ENCODE data around the gene MAGI1.
"Not testable (repeated sequence)": the region's sequence is repeated elsewhere in the genome, so short reads cannot be mapped to it uniquely, and the experiment has no call there.

Gene MAGI1

DNA sequence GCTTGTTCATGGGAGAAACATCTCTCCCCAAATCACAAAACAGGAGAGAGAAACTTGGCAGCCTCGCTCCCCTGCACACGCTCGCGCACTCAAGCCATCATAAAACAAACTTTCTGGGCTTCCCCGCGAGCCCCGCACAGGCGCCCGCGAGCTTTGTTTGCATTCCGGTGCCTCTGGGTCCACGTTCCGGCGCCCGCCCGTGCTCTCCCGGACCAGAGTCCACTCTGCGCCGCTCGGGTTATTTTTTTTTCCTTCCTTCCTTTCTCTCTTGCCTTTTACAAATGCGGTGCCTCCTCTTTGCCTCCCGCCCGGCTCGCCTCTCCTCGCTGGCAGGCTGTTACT lies 363 bp downstream of the MAGI1 start:
- DNase-seq (ENCODE audit: low read depth): no peak

DNA sequence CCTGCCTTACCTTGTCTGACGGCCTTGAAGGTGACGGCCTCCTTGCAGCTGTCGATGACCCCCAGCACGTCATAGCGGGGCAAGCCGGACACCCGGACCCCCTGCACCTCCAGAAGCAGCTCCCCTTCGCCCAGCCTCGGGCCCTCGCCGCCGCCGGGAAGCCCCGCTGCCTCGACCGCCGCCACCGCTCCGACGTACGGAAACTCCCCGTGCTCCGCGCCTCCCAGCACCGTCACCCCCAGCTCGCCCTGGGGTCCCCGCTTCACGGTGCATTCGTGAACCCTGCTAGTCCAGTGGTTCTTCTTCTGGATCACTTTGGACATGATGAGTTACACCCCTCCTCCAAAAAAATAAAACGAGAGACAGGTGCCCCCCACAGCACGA lies 740 bp downstream of the MAGI1 start:
- no peak for DNase-seq (ENCODE audit: low read depth)

DNA sequence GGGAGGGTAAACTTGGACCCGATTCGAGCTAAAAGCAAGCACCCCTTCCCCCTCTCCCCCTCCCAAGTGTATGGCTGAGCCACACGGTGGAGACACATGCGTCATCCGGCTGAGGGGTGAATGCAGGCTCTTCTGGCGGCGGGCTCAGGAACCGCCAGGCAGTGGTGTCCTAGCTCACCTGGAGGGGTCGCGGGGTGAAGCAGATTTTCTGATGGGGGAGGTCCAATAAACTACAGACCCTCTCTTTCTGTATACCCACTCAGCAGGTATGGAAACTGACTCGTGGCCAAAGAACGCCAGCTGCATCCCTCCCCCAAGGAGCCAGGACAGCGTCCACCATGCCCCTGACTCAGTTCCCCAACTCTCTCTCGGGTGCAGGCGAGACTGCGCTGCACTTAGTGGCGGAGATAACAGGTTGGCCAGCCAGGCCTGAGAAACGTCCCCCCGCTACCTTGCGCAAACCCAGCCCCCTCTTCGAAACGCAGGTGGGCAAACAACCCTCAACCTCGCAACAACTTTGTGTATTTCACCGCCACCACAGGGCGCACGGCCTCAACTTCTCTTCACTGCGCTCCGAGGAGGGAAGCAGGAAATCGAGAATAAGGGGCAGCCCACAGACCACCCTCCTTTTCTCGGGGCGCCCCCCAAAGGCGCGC lies 1.3 kb downstream of the MAGI1 start:
- no peak for DNase-seq (ENCODE audit: low read depth)

DNA sequence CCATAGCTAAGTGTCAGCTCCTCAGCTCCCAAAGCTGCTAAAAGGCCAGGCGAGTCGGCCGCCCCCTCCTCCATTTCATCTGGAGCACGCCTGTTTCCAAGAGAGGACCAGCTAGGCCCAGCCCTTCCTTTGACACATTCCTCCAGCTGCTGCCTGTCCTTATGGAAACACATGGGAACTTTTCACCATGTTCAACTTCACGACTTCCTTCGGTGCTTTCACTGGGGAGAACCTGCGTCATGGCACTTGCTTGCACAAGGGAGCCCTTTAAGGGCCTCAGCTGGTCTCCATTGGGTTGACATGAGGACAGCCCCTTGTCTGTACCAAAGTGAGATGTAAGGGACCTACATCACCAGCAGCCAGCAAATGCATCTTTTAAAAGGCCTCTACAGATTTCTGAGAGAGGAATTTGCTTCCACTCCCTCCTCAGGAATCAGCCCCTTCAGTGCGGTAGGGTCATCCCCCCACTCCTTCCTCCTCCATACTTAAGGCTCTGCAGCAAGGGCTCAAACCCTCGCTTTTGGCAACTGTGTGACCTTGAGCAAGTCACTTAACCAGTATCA lies 2.1 kb downstream of the MAGI1 start:
- no peak for DNase-seq (ENCODE audit: low read depth)

DNA sequence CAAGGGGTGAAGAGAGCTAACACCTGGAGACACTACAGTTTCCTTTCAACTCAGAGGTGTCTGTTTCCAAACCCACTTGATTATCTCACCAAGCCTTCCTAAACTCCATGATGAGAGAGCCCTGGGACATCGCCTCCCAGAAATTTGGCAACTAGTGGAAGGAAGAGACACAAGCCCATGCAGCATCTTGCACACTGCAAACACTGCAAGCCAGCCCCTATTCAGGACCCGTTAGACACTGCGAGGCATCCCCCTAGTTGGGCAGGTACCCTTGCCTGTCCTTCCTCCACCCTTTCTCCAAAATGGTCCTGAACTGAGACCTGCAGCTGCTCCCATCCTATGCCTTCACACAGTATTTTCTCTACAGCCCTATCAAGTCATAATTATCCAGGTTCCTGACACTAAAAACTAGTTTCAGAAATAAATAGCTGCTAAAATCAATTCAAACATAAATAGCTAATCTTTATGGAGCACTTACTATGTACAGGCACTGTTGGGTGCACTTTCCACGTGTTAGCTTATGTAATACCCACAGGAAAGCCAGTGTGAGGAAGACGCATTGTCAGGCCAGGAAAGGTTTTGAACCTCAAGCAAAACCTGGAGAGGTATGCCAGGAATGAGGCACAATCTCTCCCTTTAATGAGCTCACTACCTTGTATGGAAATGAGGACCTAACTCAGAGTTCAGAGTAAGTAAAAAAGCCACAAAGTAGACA lies 2.8 kb downstream of the MAGI1 start:
- DNase-seq (ENCODE audit: low read depth): no peak

DNA sequence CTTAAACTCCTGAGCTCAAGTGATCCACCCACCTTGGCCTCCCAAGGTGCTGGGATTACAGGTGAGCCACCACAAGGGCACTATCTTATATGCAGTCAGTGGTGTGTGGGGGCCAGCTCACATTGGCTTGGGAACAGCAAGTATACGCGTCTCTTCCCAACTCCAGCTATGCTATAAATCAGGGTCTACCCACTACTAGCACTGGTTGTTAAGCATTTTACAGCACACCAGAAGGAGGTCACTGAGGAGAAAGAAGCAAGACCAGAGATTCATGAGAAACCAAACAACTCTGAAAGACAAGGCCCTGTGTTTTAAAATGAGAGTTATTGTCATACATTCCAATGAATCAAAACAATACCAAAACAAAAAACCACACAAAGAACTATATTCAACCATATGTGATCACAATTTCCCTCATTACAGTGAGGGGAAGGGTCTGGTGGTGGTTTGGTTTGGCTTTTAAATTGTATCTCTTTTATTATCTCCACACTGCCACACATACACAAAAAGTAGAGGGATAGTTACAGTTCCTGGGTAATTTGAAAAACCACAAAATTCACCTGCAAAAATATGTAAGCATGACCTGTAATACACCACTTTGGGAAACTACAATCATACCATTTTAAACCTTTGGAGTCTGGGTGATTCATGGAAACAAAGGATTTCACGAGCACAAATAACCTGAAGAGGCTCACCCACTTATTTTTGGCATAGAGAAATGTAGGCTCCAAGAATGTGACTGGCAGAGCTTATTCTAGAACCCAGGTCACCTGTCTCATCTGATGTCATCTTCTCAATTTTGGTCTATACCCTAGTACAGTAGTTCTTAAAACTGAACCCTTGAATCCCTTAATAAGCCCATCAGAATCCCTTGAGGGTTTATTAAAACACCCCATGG lies 5.2 kb downstream of the MAGI1 start:
- no peak for DNase-seq (ENCODE audit: low read depth)

DNA sequence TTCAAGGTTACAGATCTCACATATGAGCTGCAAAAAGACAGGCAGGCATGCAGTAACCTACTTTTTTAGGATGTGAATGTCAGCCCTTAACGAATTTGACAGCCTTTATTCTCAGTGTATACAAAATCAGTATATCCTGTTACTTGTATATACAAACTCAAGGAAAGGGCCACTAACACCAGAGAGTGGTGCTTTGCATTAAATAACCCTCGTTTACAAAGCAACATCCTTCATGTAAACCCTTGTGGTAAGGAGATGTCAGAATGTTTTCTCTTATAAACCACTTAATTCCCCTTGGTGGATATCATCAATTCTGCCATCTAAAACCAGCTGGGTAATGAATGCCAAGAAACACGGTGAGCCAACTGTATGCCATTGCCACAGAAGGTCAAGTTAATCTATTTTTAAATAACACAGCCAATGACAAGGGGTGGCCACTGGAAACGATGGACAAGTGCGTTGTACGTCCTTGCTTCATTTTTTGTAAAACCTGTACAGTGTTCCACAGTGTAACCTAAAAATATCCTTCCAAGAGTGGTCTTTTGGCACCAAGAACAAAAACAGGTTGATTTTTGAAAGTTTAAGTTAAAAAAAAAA lies 7.5 kb downstream of the MAGI1 start:
- no peak for DNase-seq (ENCODE audit: low read depth)

DNA sequence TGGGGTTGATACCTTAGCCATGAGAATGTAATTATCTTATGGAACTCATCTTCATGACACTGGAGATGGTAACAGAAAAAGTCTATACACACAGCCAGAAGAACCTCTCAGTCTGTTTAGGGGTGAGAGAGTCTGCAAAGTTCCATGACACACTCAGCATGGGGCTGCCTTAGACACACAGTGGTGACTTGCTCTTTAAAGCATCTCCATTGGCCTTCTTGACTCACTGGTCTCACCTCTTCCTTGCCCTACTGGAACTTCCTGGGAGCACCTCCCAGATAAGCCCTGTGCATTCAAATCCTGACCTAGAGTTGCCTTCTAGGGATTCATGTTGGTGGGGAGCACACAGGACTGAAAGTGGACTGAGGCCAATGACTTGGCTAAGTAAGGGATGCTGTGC lies 9.3 kb downstream of the MAGI1 start:
- no peak for DNase-seq (ENCODE audit: low read depth)

DNA sequence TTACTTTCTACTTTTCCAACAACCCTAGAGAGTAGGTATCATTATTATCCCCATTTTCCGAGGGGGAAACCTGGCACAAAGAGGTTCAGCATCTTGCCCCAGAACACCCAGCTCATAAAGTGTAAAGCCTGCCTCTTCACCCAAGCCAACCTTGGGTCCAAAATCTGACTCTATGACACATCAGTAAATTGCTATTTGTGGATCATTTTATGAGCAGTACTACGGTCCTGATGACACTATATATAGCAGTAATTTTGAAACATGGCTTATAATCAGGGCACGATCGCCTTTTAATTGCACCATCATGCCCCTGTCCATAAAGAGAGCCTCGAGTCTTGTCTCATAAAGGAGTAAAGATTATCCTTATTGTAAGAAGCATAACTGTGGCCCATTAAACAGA lies 9.7 kb downstream of the MAGI1 start:
- DNase-seq (ENCODE audit: low read depth): no peak

DNA sequence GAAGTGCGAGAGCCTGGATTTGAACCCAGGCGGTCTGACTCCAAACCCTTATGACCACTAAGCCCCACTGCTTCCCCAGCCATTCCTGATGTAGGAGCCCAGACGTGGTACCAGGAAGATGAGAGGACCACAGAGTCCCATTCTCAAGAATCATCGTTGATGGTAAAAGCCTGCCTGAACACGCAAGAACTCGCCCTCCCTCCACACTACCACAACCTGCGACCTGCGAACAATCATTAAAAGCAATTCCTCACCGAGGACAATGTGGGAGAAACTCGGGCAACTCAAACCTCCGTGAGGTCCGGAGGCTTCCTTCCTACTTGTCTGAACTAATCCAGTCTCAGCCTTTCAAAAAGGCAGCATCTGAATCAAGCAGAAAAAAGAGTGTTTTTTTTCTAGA lies 10.3 kb downstream of the MAGI1 start:
- DNase-seq (ENCODE audit: low read depth): no peak

DNA sequence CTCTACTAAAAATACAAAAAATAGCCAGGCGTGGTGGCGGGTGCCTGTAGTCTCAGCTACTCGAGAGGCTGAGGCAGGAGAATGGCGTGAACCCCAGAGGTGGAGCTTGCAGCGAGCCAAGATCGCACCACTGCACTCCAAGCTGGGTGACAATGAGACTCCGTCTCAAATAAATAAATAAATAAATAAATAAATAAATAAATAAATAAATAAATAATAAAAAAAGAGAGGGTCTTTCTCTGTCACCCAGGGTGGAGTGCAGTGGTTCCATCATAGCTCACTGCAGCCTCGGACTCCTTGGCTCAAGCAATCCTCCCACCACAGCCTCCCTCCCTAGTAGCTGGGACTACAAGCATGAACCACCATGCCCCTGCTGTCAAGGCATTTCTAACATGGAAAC lies 11.6 kb downstream of the MAGI1 start:
- not testable (repeated sequence) for DNase-seq (ENCODE audit: low read depth)

DNA sequence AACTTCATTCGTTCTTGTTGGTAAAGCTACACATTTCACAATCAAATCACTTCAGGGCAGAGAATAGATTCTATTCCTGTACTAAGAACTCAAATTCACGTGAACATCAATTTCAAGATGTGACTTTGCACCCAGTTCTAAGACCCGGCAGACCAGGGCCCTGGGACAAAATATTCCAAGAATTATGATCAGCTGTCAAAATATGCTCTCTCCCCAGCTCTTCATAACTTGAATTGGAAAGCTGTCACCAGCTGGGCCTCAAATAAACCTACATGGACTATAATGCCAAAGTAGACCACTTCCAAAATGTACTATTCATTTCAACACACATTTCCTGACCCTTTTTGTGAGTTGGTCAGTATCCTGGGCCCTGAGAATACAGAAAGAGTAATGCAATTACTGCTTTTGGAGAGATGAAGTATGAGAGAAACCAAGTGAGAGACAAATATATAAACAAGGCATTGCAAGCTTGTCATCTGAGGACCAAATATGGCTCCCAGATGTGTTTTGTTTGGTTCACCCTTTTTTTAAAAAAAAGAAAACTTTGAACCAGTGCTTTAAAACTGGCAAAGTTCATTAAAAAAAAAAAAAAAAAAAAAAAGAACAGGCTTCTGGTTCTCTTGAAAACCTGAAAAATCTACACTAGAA lies 14.9 kb downstream of the MAGI1 start:
- DNase-seq (ENCODE audit: low read depth): no peak

DNA sequence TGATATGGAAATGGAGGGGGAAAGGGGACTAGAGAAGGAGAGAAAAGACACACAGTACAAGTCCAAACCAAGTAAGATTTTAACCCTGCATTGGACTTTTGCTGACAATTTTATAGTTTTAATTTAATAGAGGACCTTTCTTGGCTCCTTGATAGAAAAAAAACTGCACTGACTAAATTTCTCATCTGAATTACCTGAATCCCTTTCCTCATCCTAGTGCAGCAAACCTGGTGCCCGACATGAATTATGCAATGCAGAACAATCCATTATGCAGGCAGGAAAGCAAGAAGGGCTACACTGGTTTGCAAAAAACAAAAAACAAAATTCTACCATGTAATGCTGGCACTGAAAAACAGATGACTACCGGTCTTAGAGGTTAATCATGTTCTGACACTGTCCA lies 15.5 kb downstream of the MAGI1 start:
- no peak for DNase-seq (ENCODE audit: low read depth)

DNA sequence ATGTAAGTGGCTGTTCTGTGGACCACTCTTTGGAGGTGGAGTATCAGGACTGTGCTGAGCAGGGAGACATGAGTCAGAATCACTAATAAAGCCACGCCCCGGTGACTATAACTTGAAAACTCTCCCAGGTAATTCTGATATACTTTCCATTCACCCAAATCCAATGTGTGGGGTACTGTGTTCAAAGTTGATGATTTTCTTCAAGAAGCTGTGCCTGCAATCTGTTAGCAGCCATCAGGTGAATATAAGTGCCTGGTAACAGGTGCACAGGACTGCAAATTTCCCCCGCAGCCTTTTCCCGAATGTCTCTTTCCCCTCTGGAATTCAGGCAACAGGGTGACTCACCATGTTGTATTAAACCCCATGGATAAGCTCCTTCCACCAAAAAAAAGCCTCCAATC lies 17.0 kb downstream of the MAGI1 start:
- DNase-seq (ENCODE audit: low read depth): no peak

DNA sequence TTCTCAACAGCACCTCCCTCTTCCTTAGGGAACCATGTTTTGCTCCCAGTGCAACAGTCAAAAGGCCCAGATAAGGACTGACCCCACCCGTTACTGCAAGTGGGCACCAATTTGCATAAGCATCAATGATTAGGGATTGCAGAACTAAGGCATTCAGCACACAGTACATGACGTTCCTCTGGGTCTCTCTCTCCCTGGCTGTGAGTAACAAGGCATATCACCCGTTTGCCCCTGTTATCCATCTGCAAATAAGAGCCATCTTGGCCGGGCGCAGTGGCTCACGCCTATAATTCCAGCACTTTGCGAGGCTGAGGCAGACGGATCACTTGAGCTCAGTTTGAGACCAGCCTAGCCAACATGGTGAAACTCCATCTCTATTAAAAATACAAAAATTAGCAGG lies 18.8 kb downstream of the MAGI1 start:
- no peak for DNase-seq (ENCODE audit: low read depth)

DNA sequence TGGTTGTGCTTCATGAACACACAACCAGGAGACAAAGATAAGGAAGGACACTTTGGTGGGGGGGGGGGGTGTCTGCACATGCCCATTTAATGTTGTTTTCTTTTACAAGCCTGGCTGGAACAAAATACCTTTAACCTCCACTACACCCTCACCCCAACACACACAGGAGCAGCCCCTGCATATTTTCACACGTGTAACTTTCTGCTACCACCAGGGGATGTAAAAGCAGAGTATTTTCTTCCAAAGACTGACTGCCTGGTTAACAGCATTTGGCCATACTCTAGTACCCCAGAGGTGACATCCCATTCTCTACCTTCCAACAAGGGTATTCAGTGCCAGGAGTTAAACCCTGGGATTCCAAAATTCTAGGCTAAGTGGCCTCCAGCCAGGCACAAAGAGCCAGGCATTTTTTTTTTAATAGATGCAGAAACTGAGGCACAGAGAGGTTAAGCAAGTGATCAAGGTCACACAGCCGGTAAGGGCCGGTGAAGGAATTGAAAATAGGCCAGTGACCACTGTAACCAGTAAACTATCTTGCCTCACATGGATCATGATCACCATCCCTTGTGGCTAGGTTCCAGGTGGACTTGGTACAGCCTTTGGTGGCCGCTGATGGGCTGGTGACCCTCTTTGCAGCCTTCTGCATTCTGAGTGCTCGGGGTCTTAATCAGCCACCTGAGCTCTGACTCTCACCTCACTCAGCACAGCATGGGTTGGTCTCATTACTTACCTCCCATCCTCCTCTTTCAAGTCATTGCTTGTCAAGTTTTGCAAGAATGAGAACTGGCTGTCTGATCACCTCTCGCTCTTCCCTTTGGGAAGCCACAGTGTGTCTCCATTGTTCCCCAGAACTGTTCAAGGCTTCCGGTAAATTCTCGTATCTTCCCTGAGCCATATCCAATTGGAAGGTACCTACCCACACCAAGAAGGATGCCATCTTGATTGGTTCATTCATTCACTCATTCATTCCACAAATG lies 20.4 kb downstream of the MAGI1 start:
- no peak for DNase-seq (ENCODE audit: low read depth)

DNA sequence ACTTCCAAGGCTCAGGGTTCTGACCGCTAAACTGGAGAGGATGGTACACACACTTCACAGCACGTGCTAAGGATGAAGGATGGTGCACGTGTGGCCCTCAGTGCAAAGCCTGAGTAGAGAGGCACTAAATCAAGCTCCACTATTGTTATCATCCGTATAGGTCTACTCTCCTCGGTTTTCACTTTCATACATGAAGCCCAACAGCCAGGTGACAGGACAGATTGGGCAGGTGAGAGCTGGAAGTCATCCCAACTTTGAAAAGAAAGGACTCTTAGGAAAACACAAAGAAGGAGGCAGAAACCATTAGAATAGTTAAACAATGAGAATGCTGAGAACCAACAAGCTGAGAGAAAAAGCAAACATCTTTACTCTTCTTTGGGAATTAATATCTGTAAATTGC lies 21.1 kb downstream of the MAGI1 start:
- no peak for DNase-seq (ENCODE audit: low read depth)

DNA sequence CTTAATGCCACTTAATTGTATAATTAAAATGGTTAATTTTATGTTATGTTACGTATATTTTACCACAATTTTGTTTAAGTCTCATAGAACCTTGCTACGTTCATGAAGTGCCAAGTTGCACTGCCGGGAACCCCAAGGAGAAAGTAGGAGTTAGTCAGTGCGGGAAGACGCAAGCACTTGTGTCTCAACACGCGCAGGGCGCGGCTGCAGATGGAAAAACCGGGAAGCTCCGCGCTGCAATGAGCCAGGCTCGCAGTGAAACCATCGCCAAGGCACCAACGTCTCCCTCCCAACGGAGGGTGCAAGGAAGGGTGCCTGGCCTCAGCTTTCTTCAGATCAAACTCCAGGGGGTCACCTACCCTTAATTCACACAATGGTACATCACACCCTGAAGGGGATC lies 21.6 kb downstream of the MAGI1 start:
- no peak for DNase-seq (ENCODE audit: low read depth)

DNA sequence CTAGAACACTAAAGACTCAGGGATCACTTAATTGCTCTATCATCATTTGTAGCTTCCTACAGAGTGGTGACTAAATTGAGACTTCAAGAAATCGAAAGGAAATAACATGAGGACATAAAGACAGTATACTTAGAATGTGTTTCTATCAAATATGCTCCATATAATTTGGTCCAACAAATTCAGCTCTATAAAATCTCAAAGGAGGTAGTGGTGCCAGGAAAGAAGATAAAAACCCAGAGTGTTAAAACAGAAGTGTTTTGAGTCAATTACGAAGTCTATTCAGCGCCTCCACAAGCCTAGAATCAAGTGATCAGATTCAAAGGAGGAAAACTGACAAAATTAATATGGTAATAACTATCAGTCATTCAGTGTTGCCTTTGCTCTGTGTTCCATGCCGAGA lies 22.9 kb downstream of the MAGI1 start:
- no peak for DNase-seq (ENCODE audit: low read depth)

DNA sequence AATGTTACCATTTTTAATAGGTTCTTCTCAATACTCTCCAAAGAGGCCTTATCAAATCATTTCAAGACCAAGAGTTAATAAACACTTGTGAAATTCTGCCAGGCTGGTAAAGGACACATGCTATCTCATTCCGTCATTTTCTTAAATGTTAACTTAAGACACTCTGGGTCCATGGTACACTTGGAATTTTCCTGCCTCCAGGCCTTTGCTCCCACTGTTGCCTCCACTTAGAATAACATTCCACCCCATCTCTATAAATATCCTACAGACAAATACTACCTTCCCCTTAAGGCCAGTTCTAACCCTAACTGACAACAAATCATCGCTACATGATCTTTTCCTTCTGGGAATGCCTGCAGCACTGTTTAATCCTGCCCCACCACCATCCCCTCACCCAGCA lies 24.1 kb downstream of the MAGI1 start:
- DNase-seq (ENCODE audit: low read depth): no peak

DNA sequence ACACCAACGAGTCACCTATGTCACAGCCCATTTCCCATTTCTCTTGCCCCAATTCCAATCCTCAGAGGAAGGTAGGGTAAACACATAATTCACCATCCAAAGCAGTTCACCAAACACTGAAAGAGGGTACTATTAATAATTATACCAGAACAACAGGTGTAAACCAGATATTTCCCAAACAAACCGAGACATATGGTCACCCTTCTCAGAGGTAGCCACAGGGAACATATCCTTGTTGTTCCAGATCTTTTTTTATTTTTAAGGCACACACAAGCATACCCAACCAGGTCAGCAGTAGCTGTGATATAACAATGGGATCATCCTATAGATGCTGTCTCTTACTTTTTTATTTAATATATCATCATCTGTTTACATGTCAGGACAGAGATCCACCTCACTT lies 24.7 kb downstream of the MAGI1 start:
- no peak for DNase-seq (ENCODE audit: low read depth)
